Calu3 (cell line): ENCODE measurements around the gene DNAJB1. TPM values are rescaled to one million over a fixed set of nuclear protein-coding genes. Genes with fewer than 3 reads are reported as not detected.

Experiments used
- BruUV-seq: library from RNA; stranded (reverse); fragments of 400-500 nt; replicated peaks from 2 replicates; lab custom pipeline; 2021; lab: Mats Ljungman, UMichigan
- CTCF ChIA-PET: fragments of 300-600 bp; sonication (Branson Sonifier 250); formaldehyde crosslinking; loops from one replicate; lab custom pipeline; 2022; ENCODE audit warnings: antibody characterized with exemption; lab: Charles Lee
- DNase-seq: peaks from one replicate; pipeline ENCODE4 v3.0.0; 2022
- H3K27ac Mint-ChIP-seq: one replicate; pipeline ENCODE4 v1.8.0; 2022; ENCODE audit warnings: mixed read lengths; ENCODE audit not compliant: unreplicated experiment
- H3K27me3 Mint-ChIP-seq: one replicate; pipeline ENCODE4 v1.8.0; 2022; ENCODE audit warnings: mixed read lengths; ENCODE audit not compliant: unreplicated experiment
- H3K36me3 Mint-ChIP-seq: one replicate; pipeline ENCODE4 v1.8.0; 2022; ENCODE audit warnings: mild to moderate bottlenecking, moderate library complexity, mixed read lengths; ENCODE audit not compliant: insufficient read depth, unreplicated experiment
- H3K4me1 Mint-ChIP-seq: one replicate; pipeline ENCODE4 v1.8.0; 2022; ENCODE audit warnings: mild to moderate bottlenecking, low read depth, mixed read lengths; ENCODE audit not compliant: unreplicated experiment
- H3K4me3 Mint-ChIP-seq: one replicate; pipeline ENCODE4 v1.8.0; 2022; ENCODE audit warnings: mild to moderate bottlenecking, low read depth, moderate library complexity, mixed read lengths; ENCODE audit not compliant: unreplicated experiment
- H3K9me3 Mint-ChIP-seq: one replicate; pipeline ENCODE4 v1.8.0; 2022; ENCODE audit warnings: low read depth, mixed read lengths; ENCODE audit not compliant: unreplicated experiment
- CTCF ChIP-seq: fragments of 200-600 bp; IDR thresholded peaks from one replicate; pipeline ENCODE4 v1.8.0; 2022; ENCODE audit warnings: antibody characterized with exemption; ENCODE audit not compliant: unreplicated experiment
- intact Hi-C: fragments of 100-400 bp; cut with micrococcal nuclease; formaldehyde crosslinking; loops from one replicate; pipeline ENCODE4 v1.10.0; 2022; ENCODE audit not compliant: unreplicated experiment
- total RNA-seq: library from RNA; stranded (reverse); gene quantifications from 2 replicates; pipeline ENCODE4 v1.2.3, GENCODE V29; 2022

Gene DNAJB1
- total RNA-seq, 1 experiment from 2014 or later = 159 TPM

- CTCF ChIA-PET = no interaction called here
- intact Hi-C loops = loop anchor here (1.0 kb wide), 1 partner anchor 8 kb away; no protein-coding TSS in a partner anchor
- DNase-seq = no peak
- BruUV-seq = no TSS peak
- H3K4me1 Mint-ChIP-seq = no peaks in the 10 kb centered on the region
- H3K36me3 Mint-ChIP-seq = peaks cover 15% of the 10 kb centered on the region
- H3K27me3 Mint-ChIP-seq = no peaks in the 10 kb centered on the region
- no peaks in the 10 kb centered on the region for H3K9me3 Mint-ChIP-seq
- TF ChIP-seq CTCF = no peak
- H3K27ac Mint-ChIP-seq = peak overlapping the region; percentile 91
- H3K4me3 Mint-ChIP-seq = peak overlapping the region; percentile 100
Measured at GRCh38 chr19:14528419-14529253, 10.4 kb upstream of the DNAJB1 start.

GRCh38 chr19:14526423-14526822 is 8.2 kb upstream of the DNAJB1 start:
- H3K27me3 Mint-ChIP-seq = no peaks in the 10 kb centered on the region
- H3K9me3 Mint-ChIP-seq = no peaks in the 10 kb centered on the region
- H3K36me3 Mint-ChIP-seq = peaks cover 15% of the 10 kb centered on the region
- no TSS peak for BruUV-seq
- CTCF ChIA-PET = no interaction called here
- peaks cover 11% of the 10 kb centered on the region for H3K4me1 Mint-ChIP-seq
- H3K4me3 Mint-ChIP-seq = no peak overlapping the region
- intact Hi-C loops = no loop called here
- no peak overlapping the region for H3K27ac Mint-ChIP-seq
- TF ChIP-seq CTCF = no peak
- DNase-seq = no peak

- BruUV-seq = no TSS peak
- H3K27me3 Mint-ChIP-seq = no peaks in the 10 kb centered on the region
- intact Hi-C loops = no loop called here
- H3K36me3 Mint-ChIP-seq = peaks cover 15% of the 10 kb centered on the region
- H3K4me3 Mint-ChIP-seq = no peak overlapping the region
- H3K27ac Mint-ChIP-seq = no peak overlapping the region
- no peak for TF ChIP-seq CTCF
- no peak for DNase-seq
- no peaks in the 10 kb centered on the region for H3K9me3 Mint-ChIP-seq
- peaks cover 11% of the 10 kb centered on the region for H3K4me1 Mint-ChIP-seq
- CTCF ChIA-PET = no interaction called here
Measured at GRCh38 chr19:14525729-14526128, 7.5 kb upstream of the DNAJB1 start.

GRCh38 chr19:14520543-14520942 is 2.3 kb upstream of the DNAJB1 start:
- Mint-ChIP-seq H3K4me1 (peaks cover 19% of the 10 kb centered on the region), H3K9me3 (no peaks in the 10 kb centered on the region), H3K4me3 (no peak overlapping the region), H3K27ac (peak overlapping the region; percentile 89), H3K36me3 (peaks cover 45% of the 10 kb centered on the region), H3K27me3 (no peaks in the 10 kb centered on the region)
- CTCF ChIA-PET = no interaction called here
- BruUV-seq = no TSS peak
- TF ChIP-seq CTCF = no peak
- intact Hi-C loops = loop anchor here (1.0 kb wide), 1 partner anchor 9 kb away; the partner anchor contains the start of gene TECR
- DNase-seq = no peak
